Measurements from ENCODE around the gene FBP1. TPM values are rescaled to one million over a fixed set of nuclear protein-coding genes. Genes with fewer than 3 reads are reported as not detected.

Gene FBP1
- total RNA-seq, 2 donors from 2014 or later: 28.5 to 39.9 TPM

GRCh38 chr9:94638335-94639060, 820 bp downstream of the FBP1 start:
- intact Hi-C loops (cut with DNase I): no loop called here
- ATAC-seq (peak; percentile 49), DNase-seq (peak in 3 of 4 donors; percentile 25 to 45 (median 39))
- no peaks in the 10 kb centered on the region for H3K9me3 ChIP-seq
- no peak for TF ChIP-seq POLR2A (IDR thresholded peaks at IDR 0.05)
- no peak for TF ChIP-seq CTCF (IDR thresholded peaks at IDR 0.05)
- peak overlapping the region in 1 of 2 donors; percentile 61 for H3K4me3 ChIP-seq
- WGBS, 2 donors: 27 to 49% methylated on average over 14 to 17 of the region's 17 CpGs
- H3K36me3 ChIP-seq (replicated peaks in 1 of 2; ENCODE audit: insufficient read depth in 1 of 2, low read depth in 2 of 2): no peaks in the 10 kb centered on the region
- peak overlapping the region; percentile 43 to 82 (median 72) for H3K27ac ChIP-seq
- H3K4me1 ChIP-seq: peaks cover 22% of the 10 kb centered on the region
- no peaks in the 10 kb centered on the region for H3K27me3 ChIP-seq

- no peak overlapping the region for H3K4me3 ChIP-seq
- 42 to 56% methylated on average over 5 of the region's 5 CpGs for WGBS, 2 donors
- no peak for TF ChIP-seq POLR2A (IDR thresholded peaks at IDR 0.05)
- no peak for TF ChIP-seq CTCF (IDR thresholded peaks at IDR 0.05)
- H3K9me3 ChIP-seq: no peaks in the 10 kb centered on the region
- no peak for ATAC-seq
- H3K27me3 ChIP-seq: no peaks in the 10 kb centered on the region
- peak overlapping the region in 1 of 4 donors; percentile 2 for H3K27ac ChIP-seq
- intact Hi-C loops (cut with DNase I): no loop called here
- no peaks in the 10 kb centered on the region for H3K36me3 ChIP-seq (replicated peaks in 1 of 2; ENCODE audit: insufficient read depth in 1 of 2, low read depth in 2 of 2)
- peaks cover 47% of the 10 kb centered on the region for H3K4me1 ChIP-seq
- DNase-seq: no peak
These were observed 6.6 kb downstream of the FBP1 start for GRCh38 chr9:94632737-94633136.

GRCh38 chr9:94631599-94631998, 7.7 kb downstream of the FBP1 start:
- peak; percentile 67 for ATAC-seq
- intact Hi-C loops (cut with DNase I): no loop called here
- WGBS, 2 donors: 25 to 33% methylated on average over 8 of the region's 8 CpGs
- TF ChIP-seq POLR2A (IDR thresholded peaks at IDR 0.05): no peak
- no peak for TF ChIP-seq CTCF (IDR thresholded peaks at IDR 0.05)
- Histone ChIP-seq H3K9me3 (no peaks in the 10 kb centered on the region), H3K4me3 (no peak overlapping the region), H3K27ac (peak overlapping the region; percentile 62 to 64 (median 64)), H3K4me1 (peaks cover 42% of the 10 kb centered on the region), H3K36me3 (replicated peaks in 1 of 2; ENCODE audit: insufficient read depth in 1 of 2, low read depth in 2 of 2) (no peaks in the 10 kb centered on the region), H3K27me3 (no peaks in the 10 kb centered on the region)
- peak in 1 of 4 donors; percentile 29 for DNase-seq

- no peaks in the 10 kb centered on the region for H3K36me3 ChIP-seq (replicated peaks in 1 of 2; ENCODE audit: insufficient read depth in 1 of 2, low read depth in 2 of 2)
- DNase-seq (peak; percentile 60 to 82 (median 70)), ATAC-seq (peak; percentile 75)
- no peaks in the 10 kb centered on the region for H3K9me3 ChIP-seq
- peaks cover 42% of the 10 kb centered on the region for H3K4me1 ChIP-seq
- 30 to 38% methylated on average over 4 to 5 of the region's 5 CpGs for WGBS, 2 donors
- intact Hi-C loops (cut with DNase I): no loop called here
- no peak overlapping the region for H3K4me3 ChIP-seq
- TF ChIP-seq CTCF (IDR thresholded peaks at IDR 0.05) (no peak), POLR2A (IDR thresholded peaks at IDR 0.05) (no peak)
- no peaks in the 10 kb centered on the region for H3K27me3 ChIP-seq
- peak overlapping the region; percentile 62 to 64 (median 64) for H3K27ac ChIP-seq
These were observed 8.5 kb downstream of the FBP1 start for GRCh38 chr9:94630833-94631232.

GRCh38 chr9:94630281-94630680, 9.0 kb downstream of the FBP1 start:
- Histone ChIP-seq H3K27ac (peak overlapping the region; percentile 62 to 64 (median 64)), H3K4me3 (no peak overlapping the region), H3K9me3 (no peaks in the 10 kb centered on the region), H3K27me3 (no peaks in the 10 kb centered on the region), H3K4me1 (peaks cover 42% of the 10 kb centered on the region), H3K36me3 (replicated peaks in 1 of 2; ENCODE audit: insufficient read depth in 1 of 2, low read depth in 2 of 2) (no peaks in the 10 kb centered on the region)
- WGBS, 2 donors: 29 to 32% methylated on average over 3 of the region's 3 CpGs
- TF ChIP-seq CTCF (IDR thresholded peaks at IDR 0.05) (peak in 2 of 7 experiments; percentile 18 to 24), POLR2A (IDR thresholded peaks at IDR 0.05) (no peak)
- peak in 1 of 4 donors; percentile 33 for DNase-seq
- intact Hi-C loops (cut with DNase I): no loop called here
- ATAC-seq: no peak

Data from body of pancreas (tissue), 4 donors.